MM.1S (cell line): ENCODE measurements around the gene LMTK3.

Source experiments
- CTCF ChIP-seq: fragments of 300-600 bp; sonication (generic); IDR thresholded peaks from 2 replicates; pipeline ENCODE4 v1.5.1; 2016; ENCODE audit warnings: antibody characterized with exemption, low read length, mixed read lengths
- EZH2 ChIP-seq: fragments of 300-600 bp; sonication (generic); optimal IDR thresholded peaks from 2 replicates; pipeline ENCODE3; 2017; ENCODE audit warnings: low read depth, mild to moderate bottlenecking, antibody characterized with exemption, low read length, mixed read lengths

GRCh38 chr19:48556163-48556562 is 44.5 kb upstream of the LMTK3 start:
- TF ChIP-seq CTCF (no peak), EZH2 (no peak)
